NCI-H2107 treated with DMSO at 0.1 percent for 48 hours (cell line): ENCODE results near the gene LMOD2.

ENCODE experiments used
- DNase-seq: peaks from one replicate; lab custom pipeline; 2025; ENCODE audit not compliant: unreplicated experiment; lab: John Stamatoyannopoulos, UW

LMOD2 gene

DNA sequence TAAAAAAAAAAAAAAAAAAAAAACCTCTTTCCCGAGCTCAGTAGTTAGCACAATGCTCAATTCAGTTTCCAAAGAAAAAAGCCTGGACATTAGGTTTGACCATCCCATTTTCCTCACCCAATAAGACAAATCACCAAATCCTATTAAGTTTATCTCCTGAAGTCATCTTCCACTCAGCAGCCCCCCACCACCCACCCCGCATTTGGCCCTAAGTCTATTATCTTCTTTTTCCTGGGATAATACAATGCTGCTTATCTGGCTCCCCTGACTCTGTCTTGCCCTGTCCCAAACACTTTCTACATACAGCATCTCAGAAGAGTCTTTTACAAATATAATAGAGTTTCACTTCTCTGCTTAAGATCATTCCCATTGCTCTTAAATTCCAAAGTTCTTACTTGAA lies 17.8 kb upstream of the LMOD2 start:
- no peak for DNase-seq

DNA sequence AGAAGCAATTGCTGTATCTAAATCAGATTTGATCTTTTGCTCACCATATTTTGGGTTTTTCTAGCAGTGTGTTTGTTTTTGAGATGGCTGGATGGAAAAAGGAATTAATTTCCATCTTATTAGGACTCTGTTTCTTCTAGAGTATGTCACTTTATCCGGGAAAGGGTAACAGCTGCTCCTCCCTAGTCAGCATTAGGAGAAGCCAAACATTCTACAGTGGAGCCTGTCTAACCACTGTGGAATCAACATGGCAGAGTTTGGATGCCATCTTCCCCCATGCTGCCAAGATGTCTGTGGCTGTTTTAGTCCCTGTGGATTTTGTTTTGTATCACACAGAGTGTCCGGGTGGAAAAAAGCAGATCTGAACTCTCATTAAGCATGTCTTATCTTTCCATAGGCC lies 16.0 kb upstream of the LMOD2 start:
- DNase-seq, result no peak

DNA sequence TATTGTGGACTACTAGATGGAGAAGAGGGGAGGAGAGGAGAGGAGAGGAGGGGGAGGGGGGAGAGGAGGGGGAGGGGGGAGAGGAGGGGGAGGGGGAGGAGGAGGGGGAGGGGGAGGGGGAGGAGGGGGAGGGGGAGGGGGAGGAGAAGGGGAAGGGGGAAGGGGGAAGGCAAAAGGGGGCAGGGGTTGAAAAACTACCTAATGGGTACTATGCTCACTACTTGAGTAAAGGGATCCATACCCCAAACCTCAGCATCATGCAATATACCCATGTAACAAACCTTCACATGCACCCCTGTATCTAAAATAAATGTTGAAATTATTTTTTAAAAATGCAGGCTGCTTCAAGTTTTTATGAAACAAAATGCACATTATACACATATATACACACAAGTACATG lies 15.1 kb upstream of the LMOD2 start:
- no peak for DNase-seq

DNA sequence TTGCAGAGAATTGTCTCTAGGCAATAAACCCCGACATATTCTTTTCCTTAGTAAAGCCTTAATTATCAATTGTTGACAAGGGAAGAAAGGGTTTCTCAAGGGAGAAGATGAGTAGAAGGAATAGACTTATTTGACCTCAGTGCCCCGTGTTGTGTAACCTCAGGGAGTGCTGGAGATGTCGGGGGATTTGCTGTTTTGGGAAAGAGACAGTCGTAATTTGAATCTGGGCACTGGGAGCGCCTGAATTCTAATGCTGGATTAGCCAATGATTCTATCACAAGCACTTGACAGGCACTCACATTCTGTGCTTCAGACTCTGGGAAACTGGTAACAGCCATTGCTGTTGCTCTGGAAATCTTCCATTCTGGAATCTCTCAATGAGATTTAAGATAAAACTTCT lies 13.8 kb upstream of the LMOD2 start:
- no peak for DNase-seq

DNA sequence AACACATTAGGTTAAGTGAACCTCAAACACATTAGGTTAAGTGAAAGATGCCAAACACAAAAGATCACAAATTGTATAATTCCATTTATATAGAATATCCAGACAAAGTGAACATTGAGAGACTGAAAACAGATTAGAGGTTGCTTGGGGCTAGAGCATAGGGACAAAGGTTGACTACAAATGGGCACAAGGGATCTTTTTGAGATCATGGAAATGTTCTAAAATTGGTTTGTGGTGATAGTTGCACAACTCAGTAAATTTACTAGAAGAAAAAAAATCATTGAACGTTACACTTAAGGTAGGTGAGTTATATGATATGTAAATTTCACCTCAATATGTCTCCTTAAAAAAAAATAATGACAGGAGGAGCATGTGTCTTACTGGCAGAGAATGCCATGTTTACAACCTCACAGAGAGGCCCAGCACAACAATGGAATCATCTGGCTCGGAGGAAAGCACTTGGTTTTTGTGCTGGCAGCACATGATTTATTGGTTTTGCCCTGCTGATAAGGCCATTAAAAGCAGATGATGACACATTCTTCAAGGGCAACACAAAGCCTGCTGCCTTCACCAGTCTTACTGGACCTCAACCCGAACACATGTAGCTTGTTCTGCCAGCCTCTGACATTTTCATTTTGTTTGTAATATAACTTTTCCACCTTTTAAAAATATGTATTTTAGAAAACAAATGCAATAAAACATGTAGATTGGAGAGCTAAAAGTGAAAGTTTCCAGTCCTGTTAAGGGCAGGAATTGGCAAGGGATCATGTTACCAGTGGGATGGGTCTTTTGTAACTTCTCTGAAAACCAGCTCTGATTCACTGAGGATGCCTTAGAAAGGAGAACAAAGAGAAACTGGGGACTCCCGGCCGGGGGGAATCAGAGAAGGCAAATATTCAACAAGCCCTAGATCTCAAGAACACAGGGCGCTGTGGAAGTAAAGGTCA lies 11.9 kb upstream of the LMOD2 start:
- peak; percentile 89 for DNase-seq

DNA sequence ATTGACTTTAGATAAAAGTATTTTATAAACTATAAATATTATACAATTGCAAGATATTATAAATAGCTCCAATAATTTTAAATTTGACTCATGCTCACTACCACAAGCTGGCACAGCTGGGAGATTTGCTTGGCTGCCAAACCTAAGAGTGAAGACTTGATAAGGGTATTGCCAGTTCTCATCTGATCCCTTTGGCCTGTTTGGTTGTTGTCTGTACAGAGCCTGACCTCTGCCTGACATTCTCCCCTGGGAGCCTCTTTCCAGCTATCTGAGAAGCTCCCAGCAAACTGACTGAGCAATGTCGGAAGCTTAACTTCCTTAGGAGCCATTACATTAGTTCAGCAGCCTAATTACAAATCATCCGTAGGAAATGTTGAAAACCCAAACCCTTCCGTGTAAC lies 10.2 kb upstream of the LMOD2 start:
- no peak for DNase-seq

DNA sequence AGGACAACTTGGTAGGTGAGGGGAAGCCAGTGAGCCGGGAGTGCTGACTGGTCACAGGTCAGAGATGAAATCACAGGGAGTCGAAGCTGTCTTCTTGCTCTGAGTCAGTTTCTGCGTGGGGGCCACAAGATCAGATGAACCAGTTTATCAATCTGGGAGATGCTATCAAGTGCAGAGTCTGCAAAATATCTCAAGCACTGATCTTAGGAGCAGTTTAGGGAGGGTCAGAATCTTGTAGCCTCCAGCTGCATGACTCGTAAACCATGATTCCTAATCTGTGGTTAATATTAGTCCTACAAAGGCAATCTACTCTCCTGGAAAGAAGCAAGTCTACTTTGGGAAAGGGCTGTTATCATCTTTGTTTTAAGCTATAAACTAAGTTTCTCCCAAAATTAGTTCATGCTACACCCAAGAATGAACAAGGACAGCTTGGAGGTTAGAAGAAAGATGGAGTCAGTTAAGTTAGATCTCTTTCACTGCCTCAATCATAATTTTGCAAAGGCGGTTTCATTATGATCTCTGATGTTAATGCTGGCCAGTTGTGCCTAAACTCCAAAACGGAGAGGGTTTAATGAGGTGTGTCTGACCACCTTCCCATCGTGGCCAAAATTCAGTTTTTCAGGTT lies 8.4 kb upstream of the LMOD2 start:
- no peak for DNase-seq

DNA sequence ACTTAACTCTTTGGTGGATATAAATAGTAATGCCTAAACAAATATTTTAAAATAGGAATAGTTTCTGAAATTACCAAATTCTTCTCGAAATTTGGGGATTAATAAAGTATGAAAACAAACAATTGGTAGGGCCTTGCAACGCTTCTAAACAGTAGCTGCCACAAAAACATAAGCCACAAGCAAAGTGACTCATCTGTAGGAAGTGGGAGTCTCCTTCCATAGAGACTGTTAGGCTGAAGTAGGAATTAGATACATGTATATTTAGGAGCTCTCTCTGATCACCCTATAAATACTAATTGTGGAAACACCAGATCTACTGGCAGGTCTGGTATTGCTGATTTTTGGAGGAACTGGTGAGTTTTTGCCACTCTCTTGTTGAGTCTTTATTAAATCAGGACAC lies 5.7 kb upstream of the LMOD2 start:
- DNase-seq, result no peak

DNA sequence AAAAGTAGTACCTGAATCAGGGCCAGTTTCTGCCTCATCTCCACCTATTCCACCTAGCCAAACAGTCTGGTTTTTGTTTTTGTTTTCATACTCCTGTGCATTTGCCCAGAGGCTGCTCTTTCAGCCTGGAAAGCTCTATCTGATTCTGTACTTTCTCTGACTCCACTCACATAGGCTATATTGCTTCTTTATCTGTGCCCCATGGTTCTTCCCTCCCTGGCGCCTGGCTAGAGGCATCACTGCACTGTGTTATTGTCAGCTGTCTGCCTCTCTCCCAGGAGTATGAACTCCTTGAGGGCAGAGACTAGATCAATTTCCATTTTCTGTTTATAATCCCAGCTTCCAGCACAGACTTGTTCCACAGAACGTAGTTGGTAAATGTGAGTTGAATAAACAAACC lies 5.1 kb upstream of the LMOD2 start:
- no peak for DNase-seq

DNA sequence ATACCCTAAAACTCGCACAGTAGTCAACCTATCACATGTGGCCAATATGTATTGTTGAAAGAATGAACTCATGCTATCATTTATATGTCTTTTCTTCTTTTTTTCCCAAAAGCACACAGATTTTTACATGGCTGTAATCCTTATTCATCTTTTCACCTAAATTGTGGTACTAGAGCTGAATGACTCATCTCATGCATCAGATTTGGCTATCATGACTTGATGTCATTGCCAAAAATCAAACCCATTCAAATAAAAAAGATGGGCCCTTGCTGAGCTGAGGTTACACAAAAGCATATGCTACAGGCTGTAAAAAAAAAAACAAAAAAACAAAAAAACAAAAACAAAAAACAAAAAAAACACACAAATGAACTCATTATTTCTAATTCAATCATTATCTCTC lies 3.3 kb upstream of the LMOD2 start:
- no peak for DNase-seq

DNA sequence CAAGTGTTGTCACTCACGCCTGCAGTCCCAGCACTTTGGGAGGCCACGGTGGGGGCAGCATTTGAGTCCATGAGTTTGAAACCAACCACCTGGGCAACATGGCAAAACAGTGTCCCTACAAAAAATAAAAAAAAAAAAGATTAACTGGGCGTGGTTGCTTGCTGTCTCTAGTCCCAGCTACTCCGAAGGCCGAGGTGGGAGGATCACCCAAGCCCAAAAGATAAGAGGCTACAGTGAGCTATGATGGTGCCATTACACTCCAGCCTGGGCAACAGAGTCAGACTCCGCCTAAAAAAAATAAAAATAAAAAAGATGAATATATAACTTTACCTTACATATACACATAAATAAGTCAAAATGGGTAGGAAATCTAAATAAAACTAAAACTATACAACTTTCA lies 2.5 kb upstream of the LMOD2 start:
- no peak for DNase-seq

DNA sequence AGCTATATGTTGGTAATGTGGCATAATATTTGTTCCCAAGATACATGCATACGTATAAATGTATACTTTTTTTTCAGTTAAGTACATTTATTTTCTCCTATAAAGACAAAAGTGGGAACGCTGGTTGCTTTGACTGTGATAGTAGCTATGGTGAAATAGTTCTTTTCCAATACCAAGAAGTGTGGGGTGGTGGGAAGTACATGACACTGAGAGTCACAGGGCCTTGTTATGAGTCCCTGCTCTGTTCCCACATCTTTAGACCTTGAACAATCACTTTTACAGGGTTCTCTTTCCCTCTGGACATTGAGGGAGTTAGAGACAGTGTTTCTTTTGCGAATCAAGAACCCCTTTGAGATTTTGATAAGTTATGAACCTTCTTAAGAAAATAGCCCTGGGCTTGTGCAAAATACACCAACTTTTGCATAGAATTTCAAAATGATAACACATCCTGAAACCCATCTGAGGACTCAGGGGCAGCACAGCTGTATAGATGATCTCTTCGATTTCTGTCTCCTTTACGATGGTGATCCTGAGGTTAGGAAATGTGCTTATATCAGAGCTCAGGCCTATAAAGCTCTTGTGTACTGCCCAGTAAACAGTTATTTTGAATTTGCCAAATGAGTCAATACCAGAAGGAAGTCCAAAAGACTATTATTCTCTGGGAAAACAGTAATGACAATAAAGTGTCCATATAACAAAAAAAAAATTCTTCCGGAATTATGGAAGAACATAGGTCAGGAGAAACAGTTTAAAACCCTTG lies 1.1 kb downstream of the LMOD2 start:
- no peak for DNase-seq

DNA sequence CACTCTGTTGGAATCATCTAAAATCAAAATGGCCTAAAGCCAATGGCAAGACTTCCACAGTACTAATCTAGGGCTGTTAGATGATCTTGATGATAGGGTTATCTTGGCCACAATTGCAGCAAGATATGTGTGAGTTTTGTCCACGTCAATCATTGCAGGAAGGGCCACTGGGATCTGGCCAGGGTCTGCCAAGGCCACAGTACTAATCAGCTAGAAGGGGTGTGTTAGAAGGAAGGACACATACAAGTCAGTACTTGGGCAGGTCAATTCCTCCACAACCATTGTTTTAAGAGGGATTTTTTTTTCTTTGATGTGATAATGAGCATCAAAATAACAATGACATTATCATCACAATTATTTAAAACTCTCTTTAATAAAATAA lies 1.6 kb downstream of the LMOD2 start:
- no peak for DNase-seq

DNA sequence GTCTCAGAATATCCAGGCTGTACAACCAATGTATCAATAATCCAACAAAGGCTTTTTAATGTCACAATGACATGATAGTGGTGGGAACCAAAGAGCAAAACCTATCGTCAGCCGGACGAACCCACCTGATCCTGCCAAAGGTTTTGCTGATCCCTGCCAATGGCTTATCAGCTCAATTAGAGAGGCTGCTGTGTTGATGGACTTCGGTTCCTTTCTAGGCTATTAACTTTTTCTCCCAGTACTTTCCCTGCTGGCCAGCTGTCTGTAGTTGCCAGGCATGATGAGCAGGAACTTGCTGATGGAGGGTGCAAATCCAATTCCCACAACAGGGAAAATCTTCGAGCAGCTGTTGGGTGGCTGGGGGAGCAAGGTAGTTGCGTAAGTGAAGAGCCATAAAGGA lies 2.4 kb downstream of the LMOD2 start:
- no peak for DNase-seq

DNA sequence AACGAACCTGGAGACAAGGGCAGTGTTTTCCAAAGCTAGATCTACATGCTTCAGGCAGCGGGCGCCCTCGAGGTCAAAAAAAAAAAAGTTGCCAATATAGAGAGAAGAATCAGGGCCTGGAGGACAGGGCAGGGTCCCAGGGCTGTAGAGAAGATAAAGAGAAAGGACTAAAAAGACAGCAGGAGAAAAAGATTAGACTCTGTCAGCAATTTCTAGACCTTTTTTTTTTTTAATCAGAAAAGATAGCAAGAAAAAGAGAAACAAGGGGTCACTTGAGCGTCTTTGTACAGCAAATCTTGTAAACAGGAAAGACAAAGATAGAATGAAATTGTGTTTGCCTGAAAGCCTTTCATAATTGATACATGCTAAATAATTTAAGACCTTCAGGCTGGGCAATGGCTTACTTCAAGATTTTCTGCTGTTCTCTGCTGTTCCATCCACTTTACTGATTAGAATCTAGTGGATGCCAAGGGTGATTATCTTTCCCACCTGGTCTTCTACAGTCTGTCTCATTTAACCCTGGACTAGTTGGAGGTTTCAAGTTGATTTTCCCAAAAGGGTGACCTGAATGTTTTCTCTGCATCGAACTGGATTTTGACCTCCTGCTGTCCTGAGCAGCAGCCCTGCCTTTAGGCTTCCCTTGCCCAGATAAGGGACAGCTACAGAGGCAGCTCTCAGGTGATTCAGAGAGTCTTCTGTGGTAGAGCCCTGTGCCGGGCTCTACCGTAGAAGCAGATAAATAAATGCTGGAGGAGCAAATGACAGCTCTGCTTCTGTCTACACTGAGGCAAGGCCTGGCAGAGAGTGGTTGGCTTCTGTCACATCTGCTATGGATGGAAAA lies 5.1 kb downstream of the LMOD2 start:
- DNase-seq, result no peak

DNA sequence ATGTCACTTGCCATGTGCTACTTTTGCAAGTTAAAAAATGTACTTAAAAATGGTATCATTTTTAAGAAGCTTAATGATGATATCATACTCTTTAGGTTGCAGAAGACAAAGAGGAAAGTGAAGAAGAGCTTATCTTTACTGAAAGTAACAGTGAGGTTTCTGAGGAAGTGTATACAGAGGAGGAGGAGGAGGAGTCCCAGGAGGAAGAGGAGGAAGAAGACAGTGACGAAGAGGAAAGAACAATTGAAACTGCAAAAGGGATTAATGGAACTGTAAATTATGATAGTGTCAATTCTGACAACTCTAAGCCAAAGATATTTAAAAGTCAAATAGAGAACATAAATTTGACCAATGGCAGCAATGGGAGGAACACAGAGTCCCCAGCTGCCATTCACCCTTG lies 6.1 kb downstream of the LMOD2 start:
- no peak for DNase-seq

DNA sequence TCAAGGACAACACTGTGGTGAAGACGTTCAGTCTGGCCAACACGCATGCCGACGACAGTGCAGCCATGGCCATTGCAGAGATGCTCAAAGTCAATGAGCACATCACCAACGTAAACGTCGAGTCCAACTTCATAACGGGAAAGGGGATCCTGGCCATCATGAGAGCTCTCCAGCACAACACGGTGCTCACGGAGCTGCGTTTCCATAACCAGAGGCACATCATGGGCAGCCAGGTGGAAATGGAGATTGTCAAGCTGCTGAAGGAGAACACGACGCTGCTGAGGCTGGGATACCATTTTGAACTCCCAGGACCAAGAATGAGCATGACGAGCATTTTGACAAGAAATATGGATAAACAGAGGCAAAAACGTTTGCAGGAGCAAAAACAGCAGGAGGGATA lies 6.6 kb downstream of the LMOD2 start:
- no peak for DNase-seq

DNA sequence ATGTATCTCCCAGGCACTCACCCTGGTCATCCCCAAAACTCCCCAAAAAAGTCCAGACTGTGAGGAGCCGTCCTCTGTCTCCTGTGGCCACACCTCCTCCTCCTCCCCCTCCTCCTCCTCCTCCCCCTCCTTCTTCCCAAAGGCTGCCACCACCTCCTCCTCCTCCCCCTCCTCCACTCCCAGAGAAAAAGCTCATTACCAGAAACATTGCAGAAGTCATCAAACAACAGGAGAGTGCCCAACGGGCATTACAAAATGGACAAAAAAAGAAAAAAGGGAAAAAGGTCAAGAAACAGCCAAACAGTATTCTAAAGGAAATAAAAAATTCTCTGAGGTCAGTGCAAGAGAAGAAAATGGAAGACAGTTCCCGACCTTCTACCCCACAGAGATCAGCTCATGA lies 7.1 kb downstream of the LMOD2 start:
- no peak for DNase-seq

DNA sequence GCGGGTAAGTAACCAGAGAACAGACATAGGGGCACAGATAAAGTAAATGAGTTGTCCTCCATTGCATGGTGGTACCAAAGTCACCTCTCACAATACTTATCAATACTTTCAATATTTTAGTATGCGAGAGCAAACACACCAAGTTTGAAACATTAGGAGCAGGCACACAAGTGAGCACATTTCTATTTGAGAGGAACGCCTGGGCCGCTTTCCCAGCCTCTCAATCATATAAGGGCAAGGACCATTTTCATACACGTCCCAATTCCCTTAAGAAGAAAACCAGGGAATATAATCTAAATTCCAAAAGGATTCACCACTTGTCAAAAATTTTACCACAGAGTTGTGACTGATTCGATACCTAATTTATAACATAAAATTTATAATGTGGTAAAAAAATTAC lies 7.5 kb downstream of the LMOD2 start:
- no peak for DNase-seq

DNA sequence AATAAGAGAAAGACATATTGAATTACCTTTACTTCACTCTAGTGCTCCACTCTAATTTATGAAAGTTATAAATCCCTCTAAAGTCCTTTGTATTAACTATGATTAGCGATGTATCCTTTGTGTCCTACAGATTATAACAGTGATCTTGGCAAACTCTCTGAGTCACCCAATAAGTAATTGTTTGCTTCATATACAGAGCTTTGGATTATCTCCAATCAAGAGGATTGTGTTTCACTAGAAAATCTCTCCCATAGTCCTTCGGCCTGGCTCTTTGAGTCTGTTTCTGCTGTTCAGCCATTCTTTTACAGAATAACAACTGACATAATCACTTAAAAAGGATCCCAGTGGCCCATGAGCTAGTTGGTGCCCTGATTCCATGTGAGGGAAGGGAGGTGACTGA lies 9.5 kb downstream of the LMOD2 start:
- DNase-seq, result no peak

DNA sequence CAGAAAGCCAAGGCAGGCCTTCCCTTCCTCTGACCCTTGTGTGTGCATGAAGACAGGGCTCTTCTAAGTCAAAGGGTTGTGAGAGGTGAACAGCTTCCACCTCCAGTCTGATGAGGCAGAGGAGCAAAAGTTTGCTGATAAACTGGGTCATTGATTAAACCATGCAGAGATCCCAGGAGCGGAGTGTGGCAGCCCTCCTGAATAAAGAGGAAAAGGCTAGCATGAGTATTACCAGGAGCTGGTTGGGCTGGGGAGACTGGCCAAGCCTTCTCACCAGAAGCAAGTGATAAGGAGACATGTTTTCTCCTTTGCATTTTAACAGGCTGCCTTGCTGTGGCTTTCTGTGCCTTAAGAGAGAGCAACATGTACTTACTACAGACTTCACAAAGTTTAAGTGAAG lies 10.2 kb downstream of the LMOD2 start:
- DNase-seq, result no peak
